NT2/D1 (cell line): ENCODE results near the gene CRK.
"Not testable (repeated sequence)": the region's sequence is repeated elsewhere in the genome, so short reads cannot be mapped to it uniquely, and the experiment has no call there.

Experiments
- DNase-seq: peaks from one replicate; pipeline ENCODE4 v3.0.0-alpha.2; 2011; ENCODE audit warnings: low read depth, low spot score
- H3K27me3 ChIP-seq: 2 replicates; pipeline ENCODE4 v1.6.0; 2011; ENCODE audit warnings: mild to moderate bottlenecking; ENCODE audit not compliant: insufficient read length, insufficient read depth
- H3K36me3 ChIP-seq: 2 replicates; pipeline ENCODE4 v1.6.1; 2011; ENCODE audit warnings: mild to moderate bottlenecking, low read length, mixed read lengths; ENCODE audit not compliant: insufficient read depth, insufficient read length
- H3K4me1 ChIP-seq: 2 replicates; pipeline ENCODE4 v1.5.1; 2011; ENCODE audit not compliant: insufficient read depth, insufficient read length
- H3K4me3 ChIP-seq: 2 replicates; pipeline ENCODE4 v1.5.1; 2011; ENCODE audit warnings: low read depth; ENCODE audit not compliant: insufficient read length
- H3K9ac ChIP-seq: 2 replicates; pipeline ENCODE4 v1.6.0; 2011; ENCODE audit warnings: low read depth; ENCODE audit not compliant: insufficient read length
- H3K9me3 ChIP-seq: 2 replicates; pipeline ENCODE4 v1.5.1; 2011; ENCODE audit warnings: mild to moderate bottlenecking, low read length; ENCODE audit not compliant: insufficient read depth
- SUZ12 ChIP-seq: IDR thresholded peaks from 2 replicates; pipeline ENCODE4 v1.6.1; 2011; ENCODE audit not compliant: insufficient read length, insufficient read depth; ENCODE audit errors: extremely low read depth
- YY1 ChIP-seq: IDR thresholded peaks from 2 replicates; pipeline ENCODE4 v1.6.1; 2011; ENCODE audit not compliant: insufficient read length, insufficient read depth
- ZNF274 ChIP-seq: IDR thresholded peaks from 2 replicates; pipeline ENCODE4 v1.6.1; 2011; ENCODE audit warnings: mild to moderate bottlenecking, low read depth, low read length

Gene CRK

GRCh38 chr17:1460233-1460632 lies 4.2 kb upstream of the CRK start:
- Histone ChIP-seq H3K27me3 (no peaks in the 10 kb centered on the region), H3K36me3 (peaks cover 33% of the 10 kb centered on the region), H3K4me1 (no peaks in the 10 kb centered on the region), H3K9me3 (no peaks in the 10 kb centered on the region), H3K4me3 (no peak overlapping the region), H3K9ac (no peak overlapping the region)
- TF ChIP-seq YY1 (no peak), SUZ12 (no peak), ZNF274 (no peak)
- no peak for DNase-seq

GRCh38 chr17:1455291-1455796 lies 688 bp downstream of the CRK start:
- Histone ChIP-seq H3K27me3 (no peaks in the 10 kb centered on the region), H3K9ac (peak overlapping the region; percentile 98), H3K9me3 (no peaks in the 10 kb centered on the region), H3K36me3 (peaks cover 26% of the 10 kb centered on the region), H3K4me1 (no peaks in the 10 kb centered on the region), H3K4me3 (peak overlapping the region; percentile 88)
- peak; percentile 36 for DNase-seq
- TF ChIP-seq YY1 (no peak), ZNF274 (no peak)

DNA sequence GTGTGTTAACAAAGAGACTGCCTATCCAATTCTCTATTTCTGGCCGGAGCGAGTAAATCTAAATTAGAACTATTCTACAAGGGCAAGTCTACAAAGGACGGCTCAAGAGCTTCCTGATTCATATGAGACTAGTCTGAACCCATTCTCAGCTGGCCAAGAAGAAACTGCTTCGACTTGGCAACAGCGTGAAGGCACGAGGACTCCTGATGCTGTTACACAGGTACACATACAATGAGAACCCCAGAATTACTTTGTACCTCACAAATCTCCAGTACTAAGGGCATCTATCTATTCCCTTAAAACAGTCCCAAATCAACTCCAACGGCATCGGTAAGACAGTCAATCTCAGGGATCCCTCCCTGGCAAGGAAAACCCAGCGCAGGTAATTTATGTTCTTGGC lies 1.5 kb downstream of the CRK start:
- Histone ChIP-seq H3K27me3 (no peaks in the 10 kb centered on the region), H3K4me3 (peak overlapping the region; percentile 88), H3K36me3 (peaks cover 28% of the 10 kb centered on the region), H3K9ac (peak overlapping the region; percentile 98), H3K4me1 (no peaks in the 10 kb centered on the region), H3K9me3 (no peaks in the 10 kb centered on the region)
- TF ChIP-seq SUZ12 (no peak), YY1 (no peak), ZNF274 (no peak)
- DNase-seq: no peak

GRCh38 chr17:1453694-1454093 lies 2.3 kb downstream of the CRK start:
- not testable (repeated sequence) for DNase-seq, H3K9me3 ChIP-seq, H3K27me3 ChIP-seq, H3K4me3 ChIP-seq, H3K4me1 ChIP-seq, H3K9ac ChIP-seq
- peaks cover 35% of the 10 kb centered on the region for H3K36me3 ChIP-seq

DNA sequence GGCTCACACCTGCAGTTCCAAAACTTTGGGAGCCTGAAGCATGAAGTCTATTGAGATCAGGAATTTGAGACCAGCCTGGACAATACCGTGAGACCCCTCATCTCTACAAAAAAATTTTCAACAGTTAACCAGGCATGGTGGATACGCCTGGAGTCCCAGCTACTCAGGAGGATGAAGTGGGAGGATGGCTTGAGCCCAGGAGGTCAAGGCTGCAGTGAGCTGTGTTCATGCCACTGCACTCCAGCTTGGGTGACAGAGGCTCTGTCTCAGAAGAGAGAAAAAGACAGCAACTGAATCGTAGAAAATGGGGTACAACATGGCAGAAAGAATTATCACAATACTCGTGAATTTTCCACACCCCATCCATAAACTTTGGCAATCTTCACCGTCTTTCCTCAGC lies 3.2 kb downstream of the CRK start:
- H3K9ac ChIP-seq: no peak overlapping the region
- no peaks in the 10 kb centered on the region for H3K27me3 ChIP-seq
- peaks cover 3% of the 10 kb centered on the region for H3K4me1 ChIP-seq
- H3K9me3 ChIP-seq: no peaks in the 10 kb centered on the region
- H3K4me3 ChIP-seq: no peak overlapping the region
- peaks cover 42% of the 10 kb centered on the region for H3K36me3 ChIP-seq
- DNase-seq: no peak
- TF ChIP-seq YY1 (no peak), SUZ12 (no peak), ZNF274 (no peak)

DNA sequence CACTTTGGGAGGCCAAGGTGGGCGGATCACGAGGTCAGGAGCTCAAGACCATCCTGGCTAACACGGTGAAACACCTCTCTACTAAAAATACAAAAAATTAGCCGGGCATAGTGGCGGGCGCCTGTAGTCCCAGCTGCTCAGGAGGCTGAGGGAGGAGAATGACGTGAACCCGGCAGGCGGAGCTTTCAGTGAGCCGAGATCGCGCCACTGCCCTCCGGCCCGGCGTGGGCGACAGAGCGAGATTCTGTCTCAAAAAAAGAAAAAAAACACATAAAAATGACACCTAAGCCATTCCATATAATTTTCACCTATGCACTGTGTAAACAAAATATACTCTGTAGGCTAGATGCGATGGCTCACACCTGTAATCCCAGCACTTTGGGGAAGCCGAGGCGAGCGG lies 5.8 kb downstream of the CRK start:
- H3K27me3 ChIP-seq, H3K9ac ChIP-seq, H3K9me3 ChIP-seq, H3K4me3 ChIP-seq, DNase-seq, H3K4me1 ChIP-seq: not testable (repeated sequence)
- peaks cover 59% of the 10 kb centered on the region for H3K36me3 ChIP-seq

DNA sequence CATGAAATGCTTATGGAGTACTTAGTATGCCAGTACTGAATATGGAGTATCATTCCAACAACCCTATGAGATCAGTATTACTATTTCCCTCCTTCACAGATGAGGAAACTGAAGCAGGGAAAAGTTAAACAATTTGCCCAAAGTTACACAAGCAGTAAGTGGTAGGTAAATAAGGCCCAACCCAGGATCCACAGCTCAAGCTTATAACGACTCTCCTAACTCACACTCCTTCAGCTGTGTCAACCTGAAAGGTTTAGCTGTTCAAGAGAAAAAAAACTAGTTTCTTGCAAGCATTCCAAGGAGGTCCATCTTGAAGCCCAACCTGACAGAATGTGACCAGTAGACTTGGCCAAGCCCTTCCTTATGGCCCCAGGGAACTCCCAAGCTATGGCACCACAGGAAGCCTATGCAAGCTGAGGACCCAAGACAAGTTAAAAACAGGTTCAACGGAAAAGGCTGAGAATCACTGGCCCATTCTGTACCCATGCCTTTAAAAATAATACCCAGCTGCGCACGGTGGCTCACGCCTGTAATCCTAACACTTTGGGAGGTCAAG lies 6.5 kb downstream of the CRK start:
- H3K9ac ChIP-seq: no peak overlapping the region
- H3K36me3 ChIP-seq: peaks cover 57% of the 10 kb centered on the region
- no peaks in the 10 kb centered on the region for H3K27me3 ChIP-seq
- no peak for DNase-seq
- no peak for TF ChIP-seq SUZ12
- TF ChIP-seq ZNF274: no peak
- TF ChIP-seq YY1: no peak
- H3K9me3 ChIP-seq: no peaks in the 10 kb centered on the region
- peaks cover 3% of the 10 kb centered on the region for H3K4me1 ChIP-seq
- no peak overlapping the region for H3K4me3 ChIP-seq

DNA sequence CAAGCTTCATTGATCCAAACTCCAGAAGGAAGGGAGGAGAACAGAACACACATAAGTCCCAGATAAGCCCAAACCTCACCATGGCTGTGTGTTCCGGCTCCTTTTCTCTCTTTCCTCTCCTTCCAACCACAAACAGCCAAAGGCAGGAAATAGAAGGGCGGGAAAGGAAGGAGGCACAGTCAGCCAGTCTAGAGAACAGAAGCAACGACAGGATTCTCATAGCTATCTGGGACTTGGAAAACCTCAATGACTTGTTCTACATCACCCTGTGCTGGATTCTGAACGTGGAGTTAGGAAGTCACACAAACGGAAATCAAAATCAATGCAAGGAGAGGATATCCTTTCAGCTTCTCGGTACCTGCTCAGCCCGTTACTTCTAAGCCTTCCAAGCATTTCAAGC lies 9.0 kb downstream of the CRK start:
- peaks cover 3% of the 10 kb centered on the region for H3K4me1 ChIP-seq
- H3K9me3 ChIP-seq: no peaks in the 10 kb centered on the region
- TF ChIP-seq YY1: no peak
- TF ChIP-seq SUZ12: no peak
- no peak for TF ChIP-seq ZNF274
- H3K9ac ChIP-seq: no peak overlapping the region
- peaks cover 43% of the 10 kb centered on the region for H3K36me3 ChIP-seq
- no peaks in the 10 kb centered on the region for H3K27me3 ChIP-seq
- no peak for DNase-seq
- no peak overlapping the region for H3K4me3 ChIP-seq
